CD8-positive, alpha-beta memory T cell (primary cell): ENCODE measurements around the gene NYAP2. TPM values are rescaled to one million over a fixed set of nuclear protein-coding genes. Genes with fewer than 3 reads are reported as not detected.

Experiments
- CTCF ChIA-PET: fragments of 350-600 bp; sonication (Branson Sonifier 250); formaldehyde crosslinking; loops from one replicate; lab custom pipeline; 2021; ENCODE audit warnings: antibody characterized with exemption; lab: Charles Lee
- POLR2A ChIA-PET: fragments of 350-600 bp; sonication (Branson Sonifier 250); formaldehyde crosslinking; loops from one replicate; lab custom pipeline; 2021; ENCODE audit warnings: antibody characterized with exemption; lab: Charles Lee
- DNase-seq, 5 donors: peaks; one replicate each; pipeline versions ENCODE4 v3.0.0 to v3.0.0-alpha.2; 2020 to 2022; ENCODE audit warnings: mixed read lengths in 1 of 5
- H3K27ac ChIP-seq: one replicate; pipeline ENCODE4 v1.7.0; 2013; ENCODE audit warnings: low read depth, mild to moderate bottlenecking, low read length, moderate library complexity
- H3K27me3 ChIP-seq: 2 replicates; pipeline ENCODE4 v1.7.0; 2013; ENCODE audit warnings: low read length, mild to moderate bottlenecking; ENCODE audit not compliant: insufficient read depth, poor library complexity, severe bottlenecking
- H3K36me3 ChIP-seq: 2 replicates; pipeline ENCODE4 v1.7.0; 2013; ENCODE audit warnings: mild to moderate bottlenecking, low read length, moderate library complexity; ENCODE audit not compliant: insufficient read depth
- H3K4me1 ChIP-seq: 2 replicates; pipeline ENCODE4 v1.7.0; 2013; ENCODE audit warnings: mild to moderate bottlenecking, low read length, moderate library complexity; ENCODE audit not compliant: insufficient read depth
- H3K4me3 ChIP-seq: 2 replicates; pipeline ENCODE4 v1.7.0; 2013; ENCODE audit warnings: mild to moderate bottlenecking, low read length
- H3K9me3 ChIP-seq: 2 replicates; pipeline ENCODE4 v1.7.0; 2013; ENCODE audit warnings: mild to moderate bottlenecking, low read length
- H3K27ac Mint-ChIP-seq, 8 donors: one replicate each; pipeline ENCODE4 v1.8.0; 2020 to 2021; ENCODE audit warnings: mixed read lengths in 8 of 8, mild to moderate bottlenecking in 6 of 8, inconsistent platforms in 3 of 8, moderate library complexity in 3 of 8
- H3K27me3 Mint-ChIP-seq, 2 donors: one replicate each; pipeline ENCODE4 v1.8.0; 2020 to 2021; ENCODE audit warnings: mixed read lengths in 2 of 2, mild to moderate bottlenecking in 1 of 2, moderate library complexity in 1 of 2
- H3K36me3 Mint-ChIP-seq, 3 donors: one replicate each; pipeline ENCODE4 v1.8.0; 2020 to 2021; ENCODE audit warnings: mixed read lengths in 3 of 3, inconsistent platforms in 1 of 3, mild to moderate bottlenecking in 1 of 3
- H3K4me1 Mint-ChIP-seq, 3 donors: one replicate each; pipeline ENCODE4 v1.8.0; 2020 to 2021; ENCODE audit warnings: mixed read lengths in 3 of 3, inconsistent platforms in 1 of 3, mild to moderate bottlenecking in 1 of 3
- H3K4me3 Mint-ChIP-seq, 7 donors: one replicate each; pipeline ENCODE4 v1.8.0; 2020 to 2021; ENCODE audit warnings: mixed read lengths in 7 of 7, mild to moderate bottlenecking in 6 of 7, moderate library complexity in 4 of 7, inconsistent platforms in 2 of 7
- H3K9me3 Mint-ChIP-seq, 5 donors: one replicate each; pipeline ENCODE4 v1.8.0; 2020 to 2022; ENCODE audit warnings: mixed read lengths in 5 of 5, mild to moderate bottlenecking in 3 of 5, moderate library complexity in 2 of 5, inconsistent platforms in 1 of 5
- polyA plus RNA-seq: library from polyadenylated mRNA; unstranded; fragments of 300-500 nt; fragmentation: Illumina TruSeq; gene quantifications from one replicate; pipeline ENCODE4 v1.2.3, GENCODE V29; 2021
- total RNA-seq, 2 experiments: library from RNA; stranded (reverse); gene quantifications; one replicate each; pipeline ENCODE4 v1.2.3, GENCODE V29; 2021

NYAP2 gene
- total and polyA plus RNA-seq, 3 experiments from 2014 or later, result not detected

- H3K27me3 Mint-ChIP-seq, result peaks cover 3 to 5% of the 10 kb centered on the region in 2 donors
- Histone ChIP-seq H3K27ac (no peak overlapping the region), H3K9me3 (no peaks in the 10 kb centered on the region), H3K4me3 (no peak overlapping the region), H3K27me3 (no peaks in the 10 kb centered on the region), H3K4me1 (no peaks in the 10 kb centered on the region), H3K36me3 (no peaks in the 10 kb centered on the region)
- H3K27ac Mint-ChIP-seq, result no peak overlapping the region
- ChIA-PET POLR2A (no interaction called here), CTCF (no interaction called here)
- H3K36me3 Mint-ChIP-seq, result no peaks in the 10 kb centered on the region
- no peaks in the 10 kb centered on the region for H3K4me1 Mint-ChIP-seq
- DNase-seq, result no peak
- no peak overlapping the region for H3K4me3 Mint-ChIP-seq
- peaks cover 0 to 7% (median 0%) of the 10 kb centered on the region in 5 donors for H3K9me3 Mint-ChIP-seq
Observed at GRCh38 chr2:225616372-225616771, 216.9 kb downstream of the NYAP2 start.

DNA sequence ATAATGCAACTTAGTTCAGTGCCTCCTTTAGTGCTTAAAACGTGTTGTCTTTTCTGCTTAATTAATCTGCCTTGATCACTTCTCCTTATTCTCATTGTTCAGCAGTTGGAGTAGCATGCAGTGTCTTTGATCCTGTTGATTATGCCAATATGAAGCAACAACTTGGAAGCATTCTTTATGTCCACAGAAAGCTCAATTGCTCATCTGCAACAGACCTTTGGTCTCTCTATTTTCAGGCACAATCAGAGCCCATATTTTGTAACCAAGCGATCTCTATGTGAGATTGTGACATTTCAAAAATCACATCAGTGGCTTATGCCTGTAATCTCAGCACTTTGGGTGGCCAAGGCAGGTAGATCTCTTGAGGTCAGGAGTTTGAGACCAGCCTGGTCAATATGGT is 217.3 kb downstream of the NYAP2 start:
- H3K27me3 ChIP-seq, result no peaks in the 10 kb centered on the region
- Mint-ChIP-seq H3K27ac (no peak overlapping the region), H3K27me3 (peaks cover 2 to 5% of the 10 kb centered on the region in 2 donors), H3K36me3 (no peaks in the 10 kb centered on the region), H3K4me1 (no peaks in the 10 kb centered on the region), H3K4me3 (no peak overlapping the region), H3K9me3 (peaks cover 0 to 7% (median 0%) of the 10 kb centered on the region in 5 donors)
- H3K4me1 ChIP-seq, result no peaks in the 10 kb centered on the region
- no peak for DNase-seq
- H3K36me3 ChIP-seq, result no peaks in the 10 kb centered on the region
- POLR2A ChIA-PET, result no interaction called here
- H3K9me3 ChIP-seq, result no peaks in the 10 kb centered on the region
- no peak overlapping the region for H3K27ac ChIP-seq
- no peak overlapping the region for H3K4me3 ChIP-seq
- CTCF ChIA-PET, result no interaction called here

DNA sequence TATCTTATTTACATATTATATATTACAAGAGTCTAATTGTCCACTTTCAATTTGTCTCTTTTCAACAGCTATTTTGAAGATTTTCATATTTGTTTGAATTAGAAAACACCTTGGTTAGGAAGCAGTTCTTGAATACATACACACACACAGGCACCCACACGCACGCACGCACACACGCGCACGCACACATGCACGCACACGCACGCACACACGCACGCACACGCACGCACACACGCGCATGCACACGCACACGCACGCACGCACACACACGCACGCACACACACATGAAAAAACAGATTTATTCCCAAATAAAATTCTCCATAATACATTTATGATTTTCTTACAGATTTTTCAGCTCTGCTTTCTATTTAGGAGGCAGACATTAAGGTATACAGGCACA is 220.7 kb downstream of the NYAP2 start:
- CTCF ChIA-PET, result no interaction called here
- Mint-ChIP-seq H3K9me3 (peaks cover 0 to 2% (median 0%) of the 10 kb centered on the region in 5 donors), H3K4me1 (no peaks in the 10 kb centered on the region), H3K27me3 (peaks cover 4 to 8% of the 10 kb centered on the region in 2 donors), H3K36me3 (no peaks in the 10 kb centered on the region), H3K27ac (no peak overlapping the region), H3K4me3 (no peak overlapping the region)
- H3K27ac ChIP-seq, result no peak overlapping the region
- H3K36me3 ChIP-seq, result no peaks in the 10 kb centered on the region
- no peaks in the 10 kb centered on the region for H3K27me3 ChIP-seq
- no peak overlapping the region for H3K4me3 ChIP-seq
- H3K4me1 ChIP-seq, result no peaks in the 10 kb centered on the region
- DNase-seq, result no peak
- POLR2A ChIA-PET, result no interaction called here
- no peaks in the 10 kb centered on the region for H3K9me3 ChIP-seq

DNA sequence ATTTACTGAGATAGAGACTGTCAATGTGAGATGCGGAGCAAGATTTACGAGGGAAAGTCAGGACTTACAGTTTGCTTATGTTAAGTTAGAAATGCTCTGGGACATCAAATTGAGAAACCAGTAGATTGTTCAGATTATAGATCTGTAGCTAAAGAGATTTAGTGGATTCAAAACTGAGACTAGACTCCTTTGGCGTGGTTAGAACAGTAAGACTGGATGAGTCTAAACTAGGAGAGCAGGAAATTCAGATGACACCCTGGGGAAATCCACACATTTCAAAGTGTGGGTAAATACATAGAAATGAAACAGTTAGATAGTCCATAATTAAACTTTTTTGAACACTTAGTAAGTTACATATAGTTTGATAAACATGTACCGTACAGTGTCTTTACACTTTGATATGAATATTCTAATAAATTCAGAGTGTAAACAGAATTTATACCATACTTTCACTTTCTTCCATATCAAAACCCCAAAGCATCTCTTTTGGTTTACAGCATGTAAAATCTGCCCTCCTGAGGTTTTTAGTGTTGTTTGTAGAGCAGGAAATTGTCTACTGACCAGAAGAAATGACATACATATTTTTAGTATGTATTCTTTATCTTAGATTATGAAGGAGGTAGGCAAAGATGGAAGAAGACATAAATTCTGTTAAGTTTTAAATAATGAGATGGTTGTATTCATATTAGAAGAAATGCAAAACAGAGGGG is 231.5 kb downstream of the NYAP2 start:
- Mint-ChIP-seq H3K27me3 (peaks cover 0 to 17% of the 10 kb centered on the region in 2 donors), H3K36me3 (no peaks in the 10 kb centered on the region), H3K4me1 (peaks cover 4 to 10% (median 6%) of the 10 kb centered on the region in 3 donors), H3K4me3 (peak overlapping the region in 1 of 7 donors; percentile 28), H3K27ac (no peak overlapping the region), H3K9me3 (no peaks in the 10 kb centered on the region)
- H3K4me1 ChIP-seq, result no peaks in the 10 kb centered on the region
- ChIA-PET CTCF (no interaction called here), POLR2A (no interaction called here)
- H3K9me3 ChIP-seq, result no peaks in the 10 kb centered on the region
- H3K27ac ChIP-seq, result no peak overlapping the region
- DNase-seq, result no peak
- no peaks in the 10 kb centered on the region for H3K36me3 ChIP-seq
- no peak overlapping the region for H3K4me3 ChIP-seq
- peaks cover 3% of the 10 kb centered on the region for H3K27me3 ChIP-seq

GRCh38 chr2:225632351-225632750 is 232.8 kb downstream of the NYAP2 start:
- ChIA-PET POLR2A (no interaction called here), CTCF (no interaction called here)
- H3K27ac ChIP-seq, result no peak overlapping the region
- no peaks in the 10 kb centered on the region for H3K36me3 ChIP-seq
- H3K4me1 ChIP-seq, result no peaks in the 10 kb centered on the region
- no peak overlapping the region for H3K4me3 Mint-ChIP-seq
- H3K27ac Mint-ChIP-seq, result no peak overlapping the region
- no peak for DNase-seq
- H3K9me3 ChIP-seq, result no peaks in the 10 kb centered on the region
- peaks cover under 1 to 21% of the 10 kb centered on the region in 2 donors for H3K27me3 Mint-ChIP-seq
- H3K4me1 Mint-ChIP-seq, result peaks cover 4 to 10% (median 8%) of the 10 kb centered on the region in 3 donors
- peaks cover 3% of the 10 kb centered on the region for H3K27me3 ChIP-seq
- H3K9me3 Mint-ChIP-seq, result no peaks in the 10 kb centered on the region
- H3K4me3 ChIP-seq, result no peak overlapping the region
- no peaks in the 10 kb centered on the region for H3K36me3 Mint-ChIP-seq

DNA sequence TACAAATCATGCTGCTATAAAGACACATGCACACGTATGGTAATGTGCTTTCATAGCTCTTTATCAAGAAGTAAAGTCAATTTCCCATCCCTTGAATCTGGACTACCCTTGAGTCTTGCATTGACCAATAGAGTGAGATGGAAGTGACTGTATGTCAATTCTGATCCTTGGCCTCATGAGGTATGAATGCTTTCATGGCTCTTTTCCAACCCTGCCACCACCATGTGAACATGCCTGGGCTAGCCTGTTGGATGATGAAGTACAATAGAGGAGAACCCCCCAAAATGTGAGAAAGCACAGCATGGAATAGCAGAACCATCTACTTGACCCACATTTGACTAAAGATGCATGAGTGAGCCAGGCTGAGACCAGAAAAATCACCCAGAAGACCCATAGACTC is 237.0 kb downstream of the NYAP2 start:
- ChIA-PET CTCF (no interaction called here), POLR2A (no interaction called here)
- DNase-seq, result no peak
- Histone ChIP-seq H3K27me3 (peaks cover 3% of the 10 kb centered on the region), H3K27ac (no peak overlapping the region), H3K36me3 (no peaks in the 10 kb centered on the region), H3K9me3 (no peaks in the 10 kb centered on the region), H3K4me3 (no peak overlapping the region), H3K4me1 (no peaks in the 10 kb centered on the region)
- Mint-ChIP-seq H3K9me3 (no peaks in the 10 kb centered on the region), H3K27ac (no peak overlapping the region), H3K27me3 (peaks cover 1 to 18% of the 10 kb centered on the region in 2 donors), H3K4me3 (no peak overlapping the region), H3K36me3 (no peaks in the 10 kb centered on the region), H3K4me1 (peaks cover 0 to 2% (median 0%) of the 10 kb centered on the region in 3 donors)

GRCh38 chr2:225637259-225637658 is 237.7 kb downstream of the NYAP2 start:
- H3K27me3 ChIP-seq, result peaks cover 3% of the 10 kb centered on the region
- ChIA-PET POLR2A (no interaction called here), CTCF (no interaction called here)
- H3K27me3 Mint-ChIP-seq, result peaks cover 1 to 15% of the 10 kb centered on the region in 2 donors
- no peaks in the 10 kb centered on the region for H3K36me3 Mint-ChIP-seq
- H3K4me3 Mint-ChIP-seq, result no peak overlapping the region
- no peaks in the 10 kb centered on the region for H3K9me3 Mint-ChIP-seq
- no peaks in the 10 kb centered on the region for H3K9me3 ChIP-seq
- no peaks in the 10 kb centered on the region for H3K36me3 ChIP-seq
- no peak overlapping the region for H3K4me3 ChIP-seq
- no peak for DNase-seq
- no peak overlapping the region for H3K27ac ChIP-seq
- H3K4me1 Mint-ChIP-seq, result peaks cover 0 to 2% (median 0%) of the 10 kb centered on the region in 3 donors
- no peak overlapping the region for H3K27ac Mint-ChIP-seq
- H3K4me1 ChIP-seq, result no peaks in the 10 kb centered on the region

- Mint-ChIP-seq H3K9me3 (peaks cover 1 to 3% (median 2%) of the 10 kb centered on the region in 5 donors), H3K36me3 (no peaks in the 10 kb centered on the region), H3K4me1 (peaks cover 0 to 2% (median 0%) of the 10 kb centered on the region in 3 donors), H3K27ac (no peak overlapping the region), H3K4me3 (no peak overlapping the region), H3K27me3 (peaks cover 4 to 8% of the 10 kb centered on the region in 2 donors)
- DNase-seq, result no peak
- H3K9me3 ChIP-seq, result no peaks in the 10 kb centered on the region
- H3K36me3 ChIP-seq, result no peaks in the 10 kb centered on the region
- CTCF ChIA-PET, result no interaction called here
- no peak overlapping the region for H3K27ac ChIP-seq
- POLR2A ChIA-PET, result no interaction called here
- H3K27me3 ChIP-seq, result no peaks in the 10 kb centered on the region
- H3K4me1 ChIP-seq, result no peaks in the 10 kb centered on the region
- no peak overlapping the region for H3K4me3 ChIP-seq
Observed at GRCh38 chr2:225640550-225640949, 241.0 kb downstream of the NYAP2 start.
